H1 (cell line): ENCODE data around the gene VEGFC. TPM values are rescaled to one million over a fixed set of nuclear protein-coding genes. Genes with fewer than 3 reads are reported as not detected.

ENCODE experiments used
- CTCF ChIA-PET: fragments of 300-600 bp; sonication (Branson Sonifier 250); formaldehyde crosslinking; loops from one replicate; lab custom pipeline; 2021; ENCODE audit not compliant: partially characterized antibody; lab: Charles Lee
- POLR2A ChIA-PET: fragments of 300-600 bp; sonication (Branson Sonifier 250); formaldehyde crosslinking; loops from one replicate; lab custom pipeline; 2021; ENCODE audit warnings: inconsistent platforms; ENCODE audit not compliant: partially characterized antibody; lab: Charles Lee
- DNase-seq, 2 experiments: peaks; one replicate each; pipeline versions ENCODE4 v3.0.0 to v3.0.0-alpha.2; 2010 to 2022; ENCODE audit warnings: low spot score in 2 of 2, low read depth in 1 of 2, mixed read lengths in 1 of 2
- FAIRE-seq: peaks from 2 replicates; lab custom pipeline; 2011; peaks lifted over from hg19 to GRCh38; lab: Jason Lieb, UNC
- H2AFZ ChIP-seq: 2 replicates; pipeline ENCODE4 v1.8.1; 2012; ENCODE audit warnings: low read length, inconsistent platforms
- H2AK5ac ChIP-seq: 2 replicates; pipeline ENCODE4 v1.6.1; 2013; ENCODE audit warnings: low read depth, low read length
- H2BK120ac ChIP-seq: replicated peaks from 2 replicates; pipeline ENCODE3; 2013; ENCODE audit warnings: low read depth, low read length, inconsistent platforms
- H2BK12ac ChIP-seq: 2 replicates; pipeline ENCODE4 v1.6.1; 2013; ENCODE audit warnings: low read depth, low read length
- H2BK15ac ChIP-seq: 2 replicates; pipeline ENCODE4 v1.6.1; 2013; ENCODE audit warnings: low read length
- H2BK20ac ChIP-seq: 2 replicates; pipeline ENCODE4 v1.6.1; 2013; ENCODE audit warnings: low read length
- H2BK5ac ChIP-seq: 2 replicates; pipeline ENCODE4 v1.6.1; 2013; ENCODE audit warnings: low read depth, low read length
- H3K14ac ChIP-seq: 2 replicates; pipeline ENCODE4 v1.6.1; 2013; ENCODE audit warnings: inconsistent platforms; ENCODE audit not compliant: insufficient read length
- H3K18ac ChIP-seq: 2 replicates; pipeline ENCODE4 v1.6.1; 2013; ENCODE audit warnings: low read length; ENCODE audit errors: extremely low read depth
- H3K23ac ChIP-seq: 2 replicates; pipeline ENCODE4 v1.6.1; 2013; ENCODE audit warnings: inconsistent platforms; ENCODE audit not compliant: insufficient read length
- H3K23me2 ChIP-seq: 2 replicates; pipeline ENCODE4 v1.6.1; 2013; ENCODE audit warnings: low read depth, low read length
- H3K27ac ChIP-seq: 2 replicates; pipeline ENCODE4 v1.6.1; 2011; ENCODE audit warnings: low read depth, low read length, inconsistent platforms
- H3K27me3 ChIP-seq, 4 experiments: replicated peaks in 1 of 4; 1 replicate in 1 of 4; 2 replicates in 3 of 4; pipeline versions ENCODE4 v1.6.1 to v1.8.1; 2011 to 2013; ENCODE audit warnings: low read length in 3 of 4, mild to moderate bottlenecking in 3 of 4, inconsistent platforms in 2 of 4, mixed read lengths in 2 of 4, moderate library complexity in 1 of 4; ENCODE audit not compliant: control insufficient read depth in 3 of 4, insufficient read depth in 3 of 4; ENCODE audit errors: extremely low read depth in 1 of 4
- H3K36me3 ChIP-seq, 4 experiments: 2 replicates each; pipeline versions ENCODE4 v1.6.1 to v1.8.1; 2011 to 2013; ENCODE audit warnings: mild to moderate bottlenecking in 4 of 4, low read length in 3 of 4, moderate library complexity in 2 of 4, control low read depth in 1 of 4, inconsistent platforms in 1 of 4; ENCODE audit not compliant: insufficient read depth in 4 of 4, control insufficient read depth in 2 of 4
- H3K4ac ChIP-seq: replicated peaks from 2 replicates; pipeline ENCODE3; 2013; ENCODE audit warnings: low read length, low read depth, mixed read lengths, inconsistent platforms; ENCODE audit not compliant: insufficient read length
- H3K4me1 ChIP-seq, 4 experiments: replicated peaks in 1 of 4; 1 replicate in 1 of 4; 2 replicates in 3 of 4; pipeline versions ENCODE4 v1.6.1 to v1.8.1; 2011 to 2013; ENCODE audit warnings: low read length in 3 of 4, inconsistent platforms in 2 of 4, mixed read lengths in 1 of 4; ENCODE audit not compliant: insufficient read depth in 4 of 4, control insufficient read depth in 3 of 4
- H3K4me2 ChIP-seq, 2 experiments: 2 replicates each; pipeline versions ENCODE4 v1.6.1 to v1.8.1; 2011 to 2013; ENCODE audit warnings: low read depth in 2 of 2, low read length in 2 of 2, control low read depth in 1 of 2, inconsistent platforms in 1 of 2, mild to moderate bottlenecking in 1 of 2; ENCODE audit not compliant: insufficient read depth in 1 of 2
- H3K4me3 ChIP-seq, 4 experiments: fragments of 200-600, 300-600 bp in 1 of 4; sonication (generic), shearing (Covaris generic), sonication (Bioruptor Twin) in 1 of 4; 2 replicates each; pipeline versions ENCODE4 v1.5.1 to v1.8.1; 2011 to 2016; ENCODE audit warnings: low read length in 4 of 4, low read depth in 3 of 4, control low read depth in 2 of 4, inconsistent platforms in 2 of 4, mild to moderate bottlenecking in 2 of 4, mixed read lengths in 1 of 4, moderate library complexity in 1 of 4; ENCODE audit not compliant: insufficient read depth in 2 of 4; ENCODE audit errors: extremely low read depth in 1 of 4
- H3K56ac ChIP-seq: replicated peaks from 2 replicates; pipeline ENCODE3; 2013; ENCODE audit warnings: low read depth, mild to moderate bottlenecking, mixed read lengths, low read length, inconsistent platforms; ENCODE audit not compliant: insufficient read length
- H3K79me1 ChIP-seq: 2 replicates; pipeline ENCODE4 v1.6.1; 2013; ENCODE audit warnings: low read depth, low read length, control low read depth
- H3K79me2 ChIP-seq, 2 experiments: 2 replicates each; pipeline versions ENCODE4 v1.6.1 to v1.8.1; 2012 to 2013; ENCODE audit warnings: low read length in 2 of 2, mild to moderate bottlenecking in 2 of 2, inconsistent platforms in 1 of 2; ENCODE audit not compliant: insufficient read depth in 2 of 2, control insufficient read depth in 1 of 2
- H3K9ac ChIP-seq, 4 experiments: replicated peaks in 1 of 4; 1 replicate in 1 of 4; 2 replicates in 3 of 4; pipeline versions ENCODE4 v1.6.1 to v1.8.1; 2011 to 2013; ENCODE audit warnings: low read depth in 3 of 4, low read length in 3 of 4, control low read depth in 2 of 4, mild to moderate bottlenecking in 2 of 4, moderate library complexity in 2 of 4, inconsistent platforms in 1 of 4; ENCODE audit errors: extremely low read depth in 1 of 4
- H3K9me3 ChIP-seq, 2 experiments: 2 replicates each; pipeline versions ENCODE4 v1.6.1 to v1.8.1; 2012 to 2013; ENCODE audit warnings: mild to moderate bottlenecking in 2 of 2, moderate library complexity in 2 of 2, control low read depth in 1 of 2, inconsistent platforms in 1 of 2, low read depth in 1 of 2, low read length in 1 of 2, mixed read lengths in 1 of 2; ENCODE audit not compliant: insufficient read depth in 2 of 2
- H4K20me1 ChIP-seq, 2 experiments: replicated peaks in 1 of 2; 2 replicates each; pipeline versions ENCODE3 to v1.8.1; 2011 to 2013; ENCODE audit warnings: inconsistent platforms in 2 of 2, low read length in 2 of 2, mild to moderate bottlenecking in 1 of 2; ENCODE audit not compliant: insufficient read depth in 2 of 2, control insufficient read depth in 1 of 2
- H4K5ac ChIP-seq: 2 replicates; pipeline ENCODE4 v1.6.1; 2013; ENCODE audit warnings: low read length, low read depth, mixed read lengths, inconsistent platforms; ENCODE audit not compliant: insufficient read length
- H4K8ac ChIP-seq: 2 replicates; pipeline ENCODE4 v1.8.0; 2013; ENCODE audit warnings: mild to moderate bottlenecking, moderate library complexity, low read length, inconsistent platforms; ENCODE audit not compliant: insufficient read depth; ENCODE audit errors: extremely low read depth
- H4K91ac ChIP-seq: replicated peaks from 2 replicates; pipeline ENCODE3; 2013; ENCODE audit warnings: low read length, mixed read lengths, inconsistent platforms; ENCODE audit not compliant: insufficient read length
- RFX5 ChIP-seq: IDR thresholded peaks from 2 replicates; pipeline ENCODE4 v1.6.1; 2011; ENCODE audit warnings: low read depth, low read length, improper control_type of control experiment, borderline replicate concordance
- TAF7 ChIP-seq: optimal IDR thresholded peaks from 2 replicates; pipeline ENCODE3; 2011; ENCODE audit warnings: low read depth, mild to moderate bottlenecking, inconsistent platforms, low read length, moderate library complexity, borderline replicate concordance
- WGBS, 2 experiments: shearing (Covaris generic) in 1 of 2; methylation state at CpG; one replicate each; pipeline versions ENCODE4 v1.1.6 to v1.1.7; 2013 to 2015; ENCODE audit warnings: low lambda C conversion rate in 2 of 2, mixed read lengths in 2 of 2, inconsistent platforms in 1 of 2, low coverage in 1 of 2, missing lambda C conversion rate in 1 of 2; ENCODE audit not compliant: insufficient replicate concordance in 2 of 2, insufficient coverage in 1 of 2, insufficient read length in 1 of 2; ENCODE audit errors: extremely low coverage in 1 of 2, missing lambda C conversion rate in 1 of 2; 5-methylcytosine and 5-hydroxymethylcytosine counted together
- polyA plus RNA-seq, 7 experiments: library from polyadenylated mRNA; depleted of rRNA in 3 of 7; stranded (reverse) in 5 of 7; unstranded in 2 of 7; fragments of >200 nt in 5 of 7; fragments of 200-250 nt in 2 of 7; gene quantifications; 1 replicate in 5 of 7; 2 replicates in 1 of 7; 4 replicates in 1 of 7; pipeline versions ENCODE4 v1.2.1 to v1.2.3, GENCODE V29; 2011 to 2013; ENCODE audit warnings: missing spikeins in 2 of 7, mixed read lengths in 2 of 7
- total RNA-seq: library from RNA; stranded (reverse); fragmentation: NEBNext Ultra II Directional; extraction: Animal tissue kit (Norgen Biotek cat#: 25700); gene quantifications from 2 replicates; pipeline ENCODE4 v1.2.1, GENCODE V29; 2021

The VEGFC gene
- total and polyA plus RNA-seq, 2 of the 8 experiments (the other 6 are each of a cell fraction or from before 2014, with no cell fraction given) = 0.53 to 1.4 TPM

DNA sequence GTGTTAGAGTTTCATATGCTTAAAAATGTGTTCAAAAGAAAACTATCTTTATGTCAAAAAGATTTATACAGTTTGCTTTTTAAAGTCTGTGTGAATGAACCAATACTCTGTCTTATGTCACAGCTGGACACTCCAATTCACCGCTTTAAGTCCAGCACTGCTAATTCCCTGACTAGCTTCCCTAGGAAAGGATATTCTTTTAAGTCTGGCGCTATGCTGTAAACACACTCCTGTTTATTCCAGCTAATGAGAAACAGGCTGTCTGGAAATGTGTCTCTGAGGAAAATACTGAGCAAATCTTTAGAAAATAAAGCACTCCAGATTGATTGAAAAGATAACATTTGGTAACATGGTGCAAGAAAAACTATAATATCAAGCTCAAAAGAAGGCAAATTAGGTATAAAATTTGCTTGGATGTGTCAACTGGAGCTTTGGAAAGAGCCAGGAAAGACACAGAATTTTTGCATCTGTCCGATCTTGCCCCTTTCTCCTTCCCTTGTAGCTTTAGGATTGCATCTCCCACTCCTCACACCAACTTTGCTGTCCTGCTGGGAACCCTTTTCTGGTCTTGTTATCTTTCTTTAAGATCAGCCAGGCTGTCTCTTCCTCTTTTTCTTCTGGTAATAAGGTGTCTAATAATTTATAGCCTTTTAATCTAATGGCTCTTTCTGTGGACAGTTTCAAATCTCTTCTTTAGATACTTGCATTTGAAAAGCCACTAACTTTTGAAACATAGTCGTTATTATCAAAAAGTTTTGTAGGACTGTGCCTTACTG, 40.9 kb upstream of the VEGFC start:
- DNase-seq = no peak
- H2AK5ac ChIP-seq = no peak overlapping the region
- no peak overlapping the region for H4K5ac ChIP-seq
- H3K36me3 ChIP-seq = no peaks in the 10 kb centered on the region
- no peaks in the 10 kb centered on the region for H3K4me1 ChIP-seq
- no peak overlapping the region for H3K14ac ChIP-seq
- H3K27ac ChIP-seq = no peak overlapping the region
- no peak overlapping the region for H2AFZ ChIP-seq
- H3K79me1 ChIP-seq = no peaks in the 10 kb centered on the region
- FAIRE-seq = no peak
- no peak overlapping the region for H3K18ac ChIP-seq
- no peak overlapping the region for H3K4me2 ChIP-seq
- no peak overlapping the region for H2BK5ac ChIP-seq
- no peak overlapping the region for H2BK12ac ChIP-seq
- CTCF ChIA-PET = interaction anchor here (1.1 kb wide), 1 partner anchor 214 kb away, joined by 6 read pairs; no protein-coding TSS in a partner anchor
- no peak overlapping the region for H2BK20ac ChIP-seq
- no peak overlapping the region for H3K4me3 ChIP-seq
- H3K79me2 ChIP-seq = no peaks in the 10 kb centered on the region
- no peak overlapping the region for H4K91ac ChIP-seq
- H3K9ac ChIP-seq = no peak overlapping the region; a peak in 1 of 7 replicates
- no peak overlapping the region for H4K8ac ChIP-seq
- 92% methylated on average over 4 of the region's 4 CpGs; no CpG with 5 or more reads in 1 of the 2 experiments for WGBS, 2 experiments
- TF ChIP-seq RFX5 (no peak), TAF7 (no peak)
- H4K20me1 ChIP-seq = no peaks in the 10 kb centered on the region
- H3K9me3 ChIP-seq = no peaks in the 10 kb centered on the region
- no peak overlapping the region for H3K4ac ChIP-seq
- POLR2A ChIA-PET = no interaction called here
- H3K23me2 ChIP-seq = no peaks in the 10 kb centered on the region
- no peak overlapping the region for H2BK120ac ChIP-seq
- no peaks in the 10 kb centered on the region for H3K27me3 ChIP-seq
- H3K23ac ChIP-seq = no peak overlapping the region
- H3K56ac ChIP-seq = no peak overlapping the region
- no peak overlapping the region for H2BK15ac ChIP-seq
